Activated CD8-positive, alpha-beta T cell treated with anti-CD3 and anti-CD28 coated beads for 36 hours (primary cell): ENCODE results near the gene CBX6. TPM values are rescaled to one million over a fixed set of nuclear protein-coding genes. Genes with fewer than 3 reads are reported as not detected.

Source experiments
- ATAC-seq: fragments of 200-7000 bp; cut with Tn5 transposase; one replicate; pipeline ENCODE4 v1.10.0; 2021; ENCODE audit warnings: mild to moderate bottlenecking, moderate library complexity
- CTCF ChIA-PET: fragments of 350-600 bp; sonication (Branson Sonifier 250); formaldehyde crosslinking; loops from one replicate; lab custom pipeline; 2021; ENCODE audit warnings: antibody characterized with exemption; lab: Charles Lee
- POLR2A ChIA-PET: fragments of 350-600 bp; sonication (Branson Sonifier 250); formaldehyde crosslinking; loops from one replicate; lab custom pipeline; 2021; ENCODE audit warnings: antibody characterized with exemption; lab: Charles Lee
- DNase-seq: peaks from one replicate; pipeline ENCODE4 v3.0.0-alpha.2; 2020
- H3K27ac Mint-ChIP-seq: one replicate; pipeline ENCODE4 v1.8.0; 2021; ENCODE audit warnings: mild to moderate bottlenecking, mixed read lengths
- H3K27me3 Mint-ChIP-seq: one replicate; pipeline ENCODE4 v1.8.0; 2021; ENCODE audit warnings: mixed read lengths
- H3K36me3 Mint-ChIP-seq: one replicate; pipeline ENCODE4 v1.8.0; 2021; ENCODE audit warnings: low read depth, mixed read lengths
- H3K4me1 Mint-ChIP-seq: one replicate; pipeline ENCODE4 v1.8.0; 2021; ENCODE audit warnings: low read depth, mixed read lengths
- H3K4me3 Mint-ChIP-seq: one replicate; pipeline ENCODE4 v1.8.0; 2021; ENCODE audit warnings: mild to moderate bottlenecking, moderate library complexity, mixed read lengths
- H3K9me3 Mint-ChIP-seq: one replicate; pipeline ENCODE4 v1.8.0; 2021; ENCODE audit warnings: mixed read lengths
- intact Hi-C: fragments of 100-400 bp; cut with micrococcal nuclease; formaldehyde crosslinking; loops from one replicate; pipeline ENCODE4 v1.10.0; 2022
- total RNA-seq, 2 experiments: library from RNA; stranded (reverse); gene quantifications; one replicate each; pipeline ENCODE4 v1.2.3, GENCODE V29; 2021
- TF ChIP-seq, protein P1 (sequence below): fragments of 200-600 bp; IDR thresholded peaks from one replicate; pipeline ENCODE4 v1.8.0; 2022; ENCODE audit warnings: antibody characterized with exemption, mild to moderate bottlenecking

CBX6 gene
- total RNA-seq, 2 experiments from 2014 or later: 97.7 to 99.4 TPM

DNA sequence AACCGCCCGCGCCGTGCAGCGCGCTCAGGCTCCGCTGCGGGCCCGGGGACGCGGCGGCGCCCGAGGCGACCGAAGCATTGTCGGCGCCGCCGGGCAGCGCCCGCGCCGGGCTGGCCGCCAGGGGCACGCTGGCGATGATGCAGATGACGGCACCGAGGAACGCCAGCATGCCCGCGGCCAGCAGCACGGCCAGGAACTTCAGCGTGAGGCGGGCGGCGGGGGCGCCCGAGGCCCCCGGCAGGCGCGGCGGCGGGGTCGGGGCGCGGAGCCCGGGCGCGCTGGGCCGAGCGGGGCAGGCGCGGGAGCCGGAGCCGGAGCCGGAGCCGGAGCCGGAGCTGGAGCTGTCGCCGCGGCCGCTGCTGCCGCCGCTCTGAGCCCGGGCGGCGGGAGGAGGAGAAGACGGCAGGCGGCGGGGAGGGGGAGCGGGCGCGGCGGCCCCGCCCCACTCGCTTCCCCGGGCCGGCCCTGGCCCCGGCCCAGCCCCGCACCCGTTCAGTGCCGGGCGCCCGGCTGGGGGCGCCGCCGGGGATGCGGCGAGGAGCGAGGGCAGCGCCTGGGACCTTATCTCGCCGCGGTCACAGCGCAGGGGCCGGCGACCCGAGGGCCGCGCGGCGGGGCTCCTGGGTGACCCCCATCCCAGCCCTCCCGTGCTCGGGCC, 28.2 kb downstream of the CBX6 start, which contains the start of gene NPTXR:
TSS of gene NPTXR (minus strand) at position 372 of the 658 bp plus-strand sequence.
- Mint-ChIP-seq H3K9me3 (no peaks in the 10 kb centered on the region), H3K27me3 (peaks cover 21% of the 10 kb centered on the region), H3K36me3 (no peaks in the 10 kb centered on the region), H3K4me3 (peak within 1 kb of the TSS; percentile 64), H3K4me1 (peaks cover 10% of the 10 kb centered on the region), H3K27ac (no peak within 1 kb of the TSS)
- ATAC-seq (peak; percentile 53), DNase-seq (no peak)
- TF ChIP-seq, protein P1, sequence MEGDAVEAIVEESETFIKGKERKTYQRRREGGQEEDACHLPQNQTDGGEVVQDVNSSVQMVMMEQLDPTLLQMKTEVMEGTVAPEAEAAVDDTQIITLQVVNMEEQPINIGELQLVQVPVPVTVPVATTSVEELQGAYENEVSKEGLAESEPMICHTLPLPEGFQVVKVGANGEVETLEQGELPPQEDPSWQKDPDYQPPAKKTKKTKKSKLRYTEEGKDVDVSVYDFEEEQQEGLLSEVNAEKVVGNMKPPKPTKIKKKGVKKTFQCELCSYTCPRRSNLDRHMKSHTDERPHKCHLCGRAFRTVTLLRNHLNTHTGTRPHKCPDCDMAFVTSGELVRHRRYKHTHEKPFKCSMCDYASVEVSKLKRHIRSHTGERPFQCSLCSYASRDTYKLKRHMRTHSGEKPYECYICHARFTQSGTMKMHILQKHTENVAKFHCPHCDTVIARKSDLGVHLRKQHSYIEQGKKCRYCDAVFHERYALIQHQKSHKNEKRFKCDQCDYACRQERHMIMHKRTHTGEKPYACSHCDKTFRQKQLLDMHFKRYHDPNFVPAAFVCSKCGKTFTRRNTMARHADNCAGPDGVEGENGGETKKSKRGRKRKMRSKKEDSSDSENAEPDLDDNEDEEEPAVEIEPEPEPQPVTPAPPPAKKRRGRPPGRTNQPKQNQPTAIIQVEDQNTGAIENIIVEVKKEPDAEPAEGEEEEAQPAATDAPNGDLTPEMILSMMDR: no peak
- intact Hi-C loops: no loop called here
- CTCF ChIA-PET: interaction anchor here (1.0 to 2.4 kb wide), 14 partner anchors 9 to 109 kb away, joined by 3 to 18 read pairs (median 6); no protein-coding TSS in a partner anchor
- POLR2A ChIA-PET: interaction anchor here (0.6 to 1.8 kb wide), 8 partner anchors 9 to 86 kb away, joined by 3 to 5 read pairs (median 4); no protein-coding TSS in a partner anchor

- no peaks in the 10 kb centered on the region for H3K9me3 Mint-ChIP-seq
- ATAC-seq: peak; percentile 86
- no peaks in the 10 kb centered on the region for H3K36me3 Mint-ChIP-seq
- H3K27ac Mint-ChIP-seq: no peak overlapping the region
- H3K4me3 Mint-ChIP-seq: peak overlapping the region; percentile 18
- TF ChIP-seq, protein P1: peak; percentile 38
- CTCF ChIA-PET: interaction anchor here (1.1 to 2.4 kb wide), 12 partner anchors 10 to 109 kb away, joined by 3 to 18 read pairs (median 6); no protein-coding TSS in a partner anchor
- intact Hi-C loops: no loop called here
- POLR2A ChIA-PET: interaction anchor here (0.7 to 1.6 kb wide), 5 partner anchors 8 to 85 kb away, joined by 3 to 4 read pairs (median 4); no protein-coding TSS in a partner anchor
- H3K4me1 Mint-ChIP-seq: peaks cover 10% of the 10 kb centered on the region
- H3K27me3 Mint-ChIP-seq: peaks cover 21% of the 10 kb centered on the region
- peak; percentile 63 for DNase-seq
These were observed 28.8 kb downstream of the CBX6 start for GRCh38 chr22:38843201-38843656.

- intact Hi-C loops: no loop called here
- TF ChIP-seq, protein P1: no peak
- ATAC-seq (no peak), DNase-seq (no peak)
- no peak overlapping the region for H3K27ac Mint-ChIP-seq
- CTCF ChIA-PET: interaction anchor here (1.1 to 2.4 kb wide), 12 partner anchors 10 to 108 kb away, joined by 3 to 18 read pairs (median 6); no protein-coding TSS in a partner anchor
- no peaks in the 10 kb centered on the region for H3K36me3 Mint-ChIP-seq
- no peaks in the 10 kb centered on the region for H3K9me3 Mint-ChIP-seq
- peaks cover 10% of the 10 kb centered on the region for H3K4me1 Mint-ChIP-seq
- H3K4me3 Mint-ChIP-seq: peak overlapping the region; percentile 64
- POLR2A ChIA-PET: interaction anchor here (0.7 to 1.6 kb wide), 4 partner anchors 11 to 85 kb away, joined by 3 to 4 read pairs (median 4); no protein-coding TSS in a partner anchor
- H3K27me3 Mint-ChIP-seq: peaks cover 21% of the 10 kb centered on the region
These were observed 29.4 kb downstream of the CBX6 start for GRCh38 chr22:38842512-38843200.

DNA sequence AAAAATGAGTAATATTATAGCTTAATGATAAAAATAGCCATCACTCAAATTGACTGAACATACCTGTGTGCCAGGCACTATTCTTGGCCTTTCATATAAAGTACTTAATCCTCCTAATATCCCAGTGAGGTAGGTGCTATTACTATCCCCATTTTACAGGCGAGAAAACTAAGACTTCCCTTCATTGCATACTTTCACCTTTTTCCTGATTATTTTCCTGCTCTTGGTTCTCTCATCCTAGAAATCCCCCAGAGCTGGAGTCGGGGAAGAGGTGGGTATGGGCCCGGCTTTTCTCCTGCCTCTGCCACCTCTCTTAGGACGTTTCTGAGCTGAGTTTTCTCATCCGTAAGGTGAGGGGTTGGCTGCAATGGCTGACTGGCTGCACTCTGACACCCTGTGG, 30.4 kb downstream of the CBX6 start:
- intact Hi-C loops: no loop called here
- ATAC-seq: no peak
- DNase-seq: no peak
- CTCF ChIA-PET: interaction anchor here (1.0 kb wide), 1 partner anchor 117 kb away, joined by 4 read pairs; no protein-coding TSS in a partner anchor
- Mint-ChIP-seq H3K27me3 (peaks cover 18% of the 10 kb centered on the region), H3K27ac (no peak overlapping the region), H3K4me1 (peaks cover 10% of the 10 kb centered on the region), H3K4me3 (no peak overlapping the region), H3K9me3 (no peaks in the 10 kb centered on the region), H3K36me3 (no peaks in the 10 kb centered on the region)
- TF ChIP-seq, protein P1: no peak
- POLR2A ChIA-PET: interaction anchor here (1.0 kb wide), 1 partner anchor 57 kb away, joined by 3 read pairs; no protein-coding TSS in a partner anchor
